H1 (cell line): ENCODE results near the gene TEK.

Experiments used
- EP300 ChIP-seq, 2 experiments: IDR thresholded peaks; 1 replicate in 1 of 2; 2 replicates in 1 of 2; pipeline ENCODE4 v1.6.1; 2011 to 2012; ENCODE audit warnings: low read depth in 2 of 2, low read length in 2 of 2, mild to moderate bottlenecking in 2 of 2, borderline replicate concordance in 1 of 2, inconsistent platforms in 1 of 2, moderate library complexity in 1 of 2
- GABPA ChIP-seq: IDR thresholded peaks from 2 replicates; pipeline ENCODE4 v1.6.1; 2011; ENCODE audit warnings: mild to moderate bottlenecking, low read length, moderate library complexity, borderline replicate concordance; ENCODE audit not compliant: insufficient read depth
- JUN ChIP-seq: IDR thresholded peaks from 2 replicates; pipeline ENCODE4 v1.6.1; 2011; ENCODE audit warnings: low read depth, mild to moderate bottlenecking, improper control_type of control experiment, low read length
- POLR2A ChIP-seq, 2 experiments: IDR thresholded peaks; 1 replicate in 1 of 2; 2 replicates in 1 of 2; pipeline ENCODE4 v1.6.1; 2011; ENCODE audit warnings: low read depth in 2 of 2, low read length in 2 of 2, mild to moderate bottlenecking in 2 of 2; ENCODE audit errors: control extremely low read depth in 1 of 2
- POLR2AphosphoS5 ChIP-seq: IDR thresholded peaks from 2 replicates; pipeline ENCODE4 v1.6.1; 2011; ENCODE audit warnings: low read depth, low read length
- RAD21 ChIP-seq, 2 experiments: IDR thresholded peaks in 1 of 2; conservative IDR thresholded peaks in 1 of 2; 2 replicates each; pipeline ENCODE4 v1.6.1; 2011; ENCODE audit warnings: low read depth in 2 of 2, low read length in 2 of 2, improper control_type of control experiment in 1 of 2, inconsistent platforms in 1 of 2, mild to moderate bottlenecking in 1 of 2, moderate library complexity in 1 of 2
- TF ChIP-seq, protein P1 (sequence below), 3 experiments: IDR thresholded peaks; 1 replicate in 2 of 3; 2 replicates in 1 of 3; pipeline versions ENCODE4 v1.5.1 to v1.6.1; 2011; ENCODE audit warnings: low read length in 3 of 3, mild to moderate bottlenecking in 3 of 3, inconsistent platforms in 2 of 3, low read depth in 1 of 3, moderate library complexity in 1 of 3; ENCODE audit not compliant: insufficient read depth in 1 of 3; ENCODE audit errors: control extremely low read depth in 1 of 3
- TF ChIP-seq, protein P2 (sequence below): IDR thresholded peaks from 2 replicates; pipeline ENCODE4 v1.6.1; 2012; ENCODE audit warnings: inconsistent platforms
- TF ChIP-seq, protein P3 (sequence below): IDR thresholded peaks from 2 replicates; pipeline ENCODE4 v1.6.1; 2011; ENCODE audit warnings: low read length, improper control_type of control experiment

DNA sequence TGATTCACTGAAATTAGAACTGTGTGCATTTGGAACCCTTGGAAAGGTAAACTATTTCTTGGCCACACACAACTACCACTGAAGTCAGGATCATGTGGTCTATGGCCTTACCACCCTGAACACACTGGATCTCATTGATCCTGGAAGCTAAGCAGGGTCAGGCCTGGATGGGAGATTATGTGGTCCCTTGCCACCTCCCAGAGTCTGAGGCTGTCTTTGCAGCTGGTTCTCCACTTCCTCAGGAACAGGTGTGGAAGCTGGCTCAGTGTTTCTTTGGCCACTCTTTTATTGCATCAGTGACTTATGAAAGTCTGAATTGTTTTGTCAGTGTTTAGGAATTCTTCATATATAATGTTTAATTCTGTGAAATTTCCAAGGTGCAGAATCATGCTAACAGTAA is 89.2 kb downstream of the TEK start:
- TF ChIP-seq, protein P1, sequence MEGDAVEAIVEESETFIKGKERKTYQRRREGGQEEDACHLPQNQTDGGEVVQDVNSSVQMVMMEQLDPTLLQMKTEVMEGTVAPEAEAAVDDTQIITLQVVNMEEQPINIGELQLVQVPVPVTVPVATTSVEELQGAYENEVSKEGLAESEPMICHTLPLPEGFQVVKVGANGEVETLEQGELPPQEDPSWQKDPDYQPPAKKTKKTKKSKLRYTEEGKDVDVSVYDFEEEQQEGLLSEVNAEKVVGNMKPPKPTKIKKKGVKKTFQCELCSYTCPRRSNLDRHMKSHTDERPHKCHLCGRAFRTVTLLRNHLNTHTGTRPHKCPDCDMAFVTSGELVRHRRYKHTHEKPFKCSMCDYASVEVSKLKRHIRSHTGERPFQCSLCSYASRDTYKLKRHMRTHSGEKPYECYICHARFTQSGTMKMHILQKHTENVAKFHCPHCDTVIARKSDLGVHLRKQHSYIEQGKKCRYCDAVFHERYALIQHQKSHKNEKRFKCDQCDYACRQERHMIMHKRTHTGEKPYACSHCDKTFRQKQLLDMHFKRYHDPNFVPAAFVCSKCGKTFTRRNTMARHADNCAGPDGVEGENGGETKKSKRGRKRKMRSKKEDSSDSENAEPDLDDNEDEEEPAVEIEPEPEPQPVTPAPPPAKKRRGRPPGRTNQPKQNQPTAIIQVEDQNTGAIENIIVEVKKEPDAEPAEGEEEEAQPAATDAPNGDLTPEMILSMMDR (IDR thresholded peaks at IDR 0.05; ENCODE audit: control extremely low read depth in 1 of 3, insufficient read depth in 1 of 3, low read depth in 1 of 3, low read length in 3 of 3): peak; percentile 10 to 40 (median 14); a peak in 2 of 4 replicates
- TF ChIP-seq RAD21 (IDR thresholded peaks at IDR 0.05 in 1 of 2, conservative IDR thresholded peaks at IDR 0.05 in 1 of 2; ENCODE audit: low read depth in 2 of 2, low read length in 2 of 2): peak; percentile 51 to 59
- no peak for TF ChIP-seq POLR2A (IDR thresholded peaks at IDR 0.05; ENCODE audit: control extremely low read depth in 1 of 2, low read depth in 2 of 2, low read length in 2 of 2)
- TF ChIP-seq, protein P2, sequence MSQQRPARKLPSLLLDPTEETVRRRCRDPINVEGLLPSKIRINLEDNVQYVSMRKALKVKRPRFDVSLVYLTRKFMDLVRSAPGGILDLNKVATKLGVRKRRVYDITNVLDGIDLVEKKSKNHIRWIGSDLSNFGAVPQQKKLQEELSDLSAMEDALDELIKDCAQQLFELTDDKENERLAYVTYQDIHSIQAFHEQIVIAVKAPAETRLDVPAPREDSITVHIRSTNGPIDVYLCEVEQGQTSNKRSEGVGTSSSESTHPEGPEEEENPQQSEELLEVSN: no peak
- no peak for TF ChIP-seq GABPA
- TF ChIP-seq POLR2AphosphoS5: no peak
- TF ChIP-seq EP300 (IDR thresholded peaks at IDR 0.05; ENCODE audit: borderline replicate concordance in 1 of 2, low read depth in 2 of 2, low read length in 2 of 2): no peak
- TF ChIP-seq JUN: no peak
- TF ChIP-seq, protein P3, sequence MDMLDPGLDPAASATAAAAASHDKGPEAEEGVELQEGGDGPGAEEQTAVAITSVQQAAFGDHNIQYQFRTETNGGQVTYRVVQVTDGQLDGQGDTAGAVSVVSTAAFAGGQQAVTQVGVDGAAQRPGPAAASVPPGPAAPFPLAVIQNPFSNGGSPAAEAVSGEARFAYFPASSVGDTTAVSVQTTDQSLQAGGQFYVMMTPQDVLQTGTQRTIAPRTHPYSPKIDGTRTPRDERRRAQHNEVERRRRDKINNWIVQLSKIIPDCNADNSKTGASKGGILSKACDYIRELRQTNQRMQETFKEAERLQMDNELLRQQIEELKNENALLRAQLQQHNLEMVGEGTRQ: no peak
